GM12801 (cell line): ENCODE results near the gene PTPN22.

Source experiments
- CTCF ChIP-seq: IDR thresholded peaks from one replicate; pipeline ENCODE4 v1.5.1; 2011; ENCODE audit warnings: control low read depth; ENCODE audit not compliant: insufficient read length; ENCODE audit errors: extremely low read depth

PTPN22 gene

GRCh38 chr1:113835686-113836290 lies 35.7 kb downstream of the PTPN22 start:
- TF ChIP-seq CTCF = no peak

GRCh38 chr1:113834716-113835115 lies 36.8 kb downstream of the PTPN22 start:
- no peak for TF ChIP-seq CTCF

- TF ChIP-seq CTCF = no peak
These were observed 41.5 kb downstream of the PTPN22 start for GRCh38 chr1:113830039-113830438.

GRCh38 chr1:113821916-113822315 lies 49.6 kb downstream of the PTPN22 start:
- no peak for TF ChIP-seq CTCF

GRCh38 chr1:113818578-113818977 lies 52.9 kb downstream of the PTPN22 start:
- no peak for TF ChIP-seq CTCF

GRCh38 chr1:113813218-113813617 lies 58.3 kb downstream of the PTPN22 start:
- no peak for TF ChIP-seq CTCF

GRCh38 chr1:113812661-113813135 lies 58.8 kb downstream of the PTPN22 start:
- no peak for TF ChIP-seq CTCF
